PC-3 (cell line): ENCODE results near the gene TSHZ3.

Source experiments
- EZH2 ChIP-seq: fragments of 300-600 bp; sonication (generic); IDR thresholded peaks from one replicate; pipeline ENCODE4 v1.6.1; 2017; ENCODE audit warnings: antibody characterized with exemption, mild to moderate bottlenecking, low read length; ENCODE audit not compliant: unreplicated experiment
- TF ChIP-seq, protein P1 (sequence below): fragments of 300-600 bp; sonication (generic); conservative IDR thresholded peaks from 2 replicates; pipeline ENCODE4 v1.5.1; 2017; ENCODE audit warnings: antibody characterized with exemption, low read depth, mild to moderate bottlenecking, low read length

DNA sequence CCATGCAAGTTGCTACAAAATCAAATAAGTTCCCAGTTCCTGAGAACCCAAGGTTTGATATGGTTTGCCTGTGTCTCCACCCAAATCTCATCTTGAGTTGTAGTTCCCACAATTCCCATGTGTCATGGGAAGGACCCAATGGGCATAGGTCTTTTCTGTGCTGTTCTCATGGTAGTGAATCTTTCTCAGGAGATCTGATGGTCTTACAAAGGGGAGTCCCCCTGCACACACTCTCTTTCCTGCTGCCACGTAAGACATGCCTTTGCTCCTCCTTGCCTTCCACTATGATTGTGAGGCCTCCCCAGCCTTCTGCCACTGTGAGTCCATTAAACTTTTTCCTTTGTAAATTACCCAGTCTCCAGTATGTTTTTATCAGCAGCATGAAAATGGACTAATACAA, 28.5 kb upstream of the TSHZ3 start:
- no peak for TF ChIP-seq EZH2
- TF ChIP-seq, protein P1, sequence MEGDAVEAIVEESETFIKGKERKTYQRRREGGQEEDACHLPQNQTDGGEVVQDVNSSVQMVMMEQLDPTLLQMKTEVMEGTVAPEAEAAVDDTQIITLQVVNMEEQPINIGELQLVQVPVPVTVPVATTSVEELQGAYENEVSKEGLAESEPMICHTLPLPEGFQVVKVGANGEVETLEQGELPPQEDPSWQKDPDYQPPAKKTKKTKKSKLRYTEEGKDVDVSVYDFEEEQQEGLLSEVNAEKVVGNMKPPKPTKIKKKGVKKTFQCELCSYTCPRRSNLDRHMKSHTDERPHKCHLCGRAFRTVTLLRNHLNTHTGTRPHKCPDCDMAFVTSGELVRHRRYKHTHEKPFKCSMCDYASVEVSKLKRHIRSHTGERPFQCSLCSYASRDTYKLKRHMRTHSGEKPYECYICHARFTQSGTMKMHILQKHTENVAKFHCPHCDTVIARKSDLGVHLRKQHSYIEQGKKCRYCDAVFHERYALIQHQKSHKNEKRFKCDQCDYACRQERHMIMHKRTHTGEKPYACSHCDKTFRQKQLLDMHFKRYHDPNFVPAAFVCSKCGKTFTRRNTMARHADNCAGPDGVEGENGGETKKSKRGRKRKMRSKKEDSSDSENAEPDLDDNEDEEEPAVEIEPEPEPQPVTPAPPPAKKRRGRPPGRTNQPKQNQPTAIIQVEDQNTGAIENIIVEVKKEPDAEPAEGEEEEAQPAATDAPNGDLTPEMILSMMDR = no peak
